Measurements from ENCODE around the gene URI1. TPM values are rescaled to one million over a fixed set of nuclear protein-coding genes. Genes with fewer than 3 reads are reported as not detected.
A peak's percentile ranks its signal among the peaks of the same experiment; 100 is the strongest.
"Not testable (repeated sequence)": the region's sequence is repeated elsewhere in the genome, so short reads cannot be mapped to it uniquely, and the experiment has no call there.

The URI1 gene
- total and polyA plus RNA-seq, 7 donors, result 20.8 to 69.2 (median 54.6) TPM

- DNase-seq, result no peak
- no peaks in the 10 kb centered on the region for H3K4me1 ChIP-seq
- H3K9me3 ChIP-seq, result peaks cover 0 to 5% (median under 1%) of the 10 kb centered on the region in 4 donors
- intact Hi-C loops (cut with DNase I), result no loop called here
- no peak overlapping the region for H3K27ac ChIP-seq
- WGBS, 2 donors, result 90 to 92% methylated on average over 2 of the region's 2 CpGs
- H3K4me3 ChIP-seq, result no peak overlapping the region
- H3K27me3 ChIP-seq, result no peaks in the 10 kb centered on the region
- TF ChIP-seq EP300 (IDR thresholded peaks at IDR 0.05), result no peak
- no peak for TF ChIP-seq POLR2AphosphoS5 (IDR thresholded peaks at IDR 0.05)
- no peak for TF ChIP-seq POLR2A (IDR thresholded peaks at IDR 0.05)
- TF ChIP-seq CTCF (IDR thresholded peaks at IDR 0.05), result no peak
- H3K36me3 ChIP-seq, result no peaks in the 10 kb centered on the region
Measured at GRCh38 chr19:29904017-29904416, 38.0 kb upstream of the URI1 start.

- H3K4me1 ChIP-seq, result no peaks in the 10 kb centered on the region
- no peak for TF ChIP-seq POLR2A (IDR thresholded peaks at IDR 0.05)
- H3K36me3 ChIP-seq, result no peaks in the 10 kb centered on the region
- no peaks in the 10 kb centered on the region for H3K9me3 ChIP-seq
- H3K27ac ChIP-seq, result no peak overlapping the region
- 80% methylated on average over 18 of the region's 18 CpGs for WGBS, 2 donors
- H3K27me3 ChIP-seq, result peaks cover 0 to 6% (median 0%) of the 10 kb centered on the region in 3 donors
- DNase-seq, result no peak
- intact Hi-C loops (cut with DNase I), result no loop called here
- H3K4me3 ChIP-seq, result no peak overlapping the region
Measured at GRCh38 chr19:29908963-29909944, 32.8 kb upstream of the URI1 start.

GRCh38 chr19:29914933-29915332, 27.1 kb upstream of the URI1 start:
- Histone ChIP-seq H3K4me3 (no peak overlapping the region), H3K36me3 (no peaks in the 10 kb centered on the region), H3K27me3 (peaks cover 0 to 6% (median 0%) of the 10 kb centered on the region in 3 donors), H3K4me1 (no peaks in the 10 kb centered on the region), H3K9me3 (no peaks in the 10 kb centered on the region), H3K27ac (no peak overlapping the region)
- no peak for TF ChIP-seq POLR2AphosphoS5 (IDR thresholded peaks at IDR 0.05)
- TF ChIP-seq CTCF (IDR thresholded peaks at IDR 0.05), result no peak
- no peak for TF ChIP-seq POLR2A (IDR thresholded peaks at IDR 0.05)
- TF ChIP-seq EP300 (IDR thresholded peaks at IDR 0.05), result no peak
- intact Hi-C loops (cut with DNase I), result no loop called here
- WGBS, 2 donors, result 45 to 59% methylated on average over 3 of the region's 3 CpGs
- no peak for DNase-seq

GRCh38 chr19:29915832-29916231, 26.2 kb upstream of the URI1 start:
- 33 to 65% methylated on average over 2 of the region's 2 CpGs for WGBS, 2 donors
- DNase-seq; H3K27ac ChIP-seq; H3K36me3 ChIP-seq; H3K4me1 ChIP-seq; H3K27me3 ChIP-seq; intact Hi-C loops (cut with DNase I); H3K4me3 ChIP-seq; H3K9me3 ChIP-seq: not testable (repeated sequence)

GRCh38 chr19:29917911-29918310, 24.1 kb upstream of the URI1 start:
- 86 to 87% methylated on average over 7 of the region's 7 CpGs for WGBS, 2 donors
- no peak for TF ChIP-seq POLR2AphosphoS5 (IDR thresholded peaks at IDR 0.05)
- no peak for TF ChIP-seq CTCF (IDR thresholded peaks at IDR 0.05)
- no peak for TF ChIP-seq EP300 (IDR thresholded peaks at IDR 0.05)
- TF ChIP-seq POLR2A (IDR thresholded peaks at IDR 0.05), result no peak
- DNase-seq, result peak; percentile 14
- H3K4me1 ChIP-seq, result no peaks in the 10 kb centered on the region
- no peaks in the 10 kb centered on the region for H3K36me3 ChIP-seq
- no peak overlapping the region for H3K27ac ChIP-seq
- no peaks in the 10 kb centered on the region for H3K27me3 ChIP-seq
- intact Hi-C loops (cut with DNase I), result no loop called here
- H3K9me3 ChIP-seq, result no peaks in the 10 kb centered on the region
- H3K4me3 ChIP-seq, result no peak overlapping the region

Data from sigmoid colon (tissue), 7 donors.